Stomach (tissue), 4 donors: Measurements from ENCODE around the gene RNF39.

Experiments
- CTCF ChIP-seq, 7 experiments: fragments of 450-650 bp in 4 of 7; fragments of 200-600 bp in 3 of 7; sonication (generic) in 3 of 7; IDR thresholded peaks; one replicate each; pipeline ENCODE4 v1.5.1; 2016 to 2019; ENCODE audit warnings: antibody characterized with exemption in 7 of 7, control low read depth in 2 of 7, mild to moderate bottlenecking in 1 of 7
- EP300 ChIP-seq: sonication (generic); formaldehyde crosslinking; IDR thresholded peaks from one replicate; pipeline ENCODE4 v1.6.1; 2017; ENCODE audit warnings: antibody characterized with exemption
- POLR2A ChIP-seq, 4 donors: fragments of 450-650 bp; IDR thresholded peaks; one replicate each; pipeline ENCODE4 v1.6.1; 2016; ENCODE audit warnings: antibody characterized with exemption in 4 of 4, control low read depth in 2 of 4, mild to moderate bottlenecking in 1 of 4, moderate library complexity in 1 of 4
- POLR2AphosphoS5 ChIP-seq, 3 donors: sonication (generic); formaldehyde crosslinking; IDR thresholded peaks; one replicate each; pipeline ENCODE4 v1.6.1; 2016; ENCODE audit warnings: antibody characterized with exemption in 3 of 3

GRCh38 chr6:30042476-30042875 lies 33.1 kb downstream of the RNF39 start:
- TF ChIP-seq CTCF (IDR thresholded peaks at IDR 0.05), result no peak
- TF ChIP-seq POLR2A (IDR thresholded peaks at IDR 0.05), result no peak
- TF ChIP-seq POLR2AphosphoS5 (IDR thresholded peaks at IDR 0.05), result no peak
- TF ChIP-seq EP300, result no peak
